OCI-M1 (cell line): Measurements from ENCODE around the gene ANKRD33.
A peak's percentile ranks its signal among the peaks of the same experiment; 100 is the strongest.

ENCODE experiments used
- DNase-seq: peaks from one replicate; lab custom pipeline; 2025; lab: John Stamatoyannopoulos, UW

ANKRD33 gene

DNA sequence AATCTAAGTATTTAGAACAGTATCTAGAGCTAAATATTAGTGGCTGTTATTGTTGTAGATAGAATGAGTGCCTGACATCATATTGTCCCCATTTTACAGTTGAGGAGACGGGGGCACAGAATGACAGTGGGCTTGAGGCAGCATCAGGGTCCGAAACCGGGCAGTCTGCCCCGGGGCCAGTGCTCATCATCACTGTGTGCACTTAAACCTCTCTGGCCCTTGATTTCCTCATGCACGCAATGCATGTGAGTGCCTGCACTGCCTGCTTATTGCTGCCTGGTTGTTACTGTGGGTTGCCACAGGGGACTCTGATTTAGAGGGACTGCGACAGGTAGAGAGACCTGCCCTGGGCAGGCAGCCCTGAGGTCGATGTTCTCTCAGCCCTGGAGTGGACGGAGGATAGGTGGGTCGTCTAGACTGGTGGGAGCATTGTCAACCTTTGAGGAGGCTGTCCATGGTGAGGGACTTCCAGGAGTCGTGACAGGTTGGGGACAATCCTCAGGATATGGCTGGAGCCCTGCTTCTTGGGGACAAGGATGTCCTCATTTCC, 29.2 kb downstream of the ANKRD33 start:
- no peak for DNase-seq

GRCh38 chr12:51917746-51918453, 30.0 kb downstream of the ANKRD33 start:
- DNase-seq, result peak; percentile 73

DNA sequence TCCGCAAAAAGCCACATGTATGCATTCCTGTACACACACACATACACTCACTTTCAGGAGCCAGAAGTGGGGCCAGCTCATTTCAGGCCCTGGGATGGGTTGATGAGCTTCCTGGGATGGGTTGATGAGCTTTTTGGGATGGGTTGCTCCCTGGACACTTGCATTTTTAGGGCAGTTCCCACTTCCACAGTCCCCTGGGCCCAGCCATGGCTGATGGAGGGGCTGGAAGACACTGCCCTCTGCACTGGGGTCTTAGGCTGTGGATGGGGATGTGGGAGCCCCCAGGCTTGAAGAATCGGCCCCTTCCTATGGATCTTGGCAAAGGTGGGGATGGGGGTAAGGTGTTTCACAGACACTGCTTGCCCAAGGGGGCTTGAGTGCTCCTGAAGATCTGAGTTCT, 32.1 kb downstream of the ANKRD33 start:
- no peak for DNase-seq

DNA sequence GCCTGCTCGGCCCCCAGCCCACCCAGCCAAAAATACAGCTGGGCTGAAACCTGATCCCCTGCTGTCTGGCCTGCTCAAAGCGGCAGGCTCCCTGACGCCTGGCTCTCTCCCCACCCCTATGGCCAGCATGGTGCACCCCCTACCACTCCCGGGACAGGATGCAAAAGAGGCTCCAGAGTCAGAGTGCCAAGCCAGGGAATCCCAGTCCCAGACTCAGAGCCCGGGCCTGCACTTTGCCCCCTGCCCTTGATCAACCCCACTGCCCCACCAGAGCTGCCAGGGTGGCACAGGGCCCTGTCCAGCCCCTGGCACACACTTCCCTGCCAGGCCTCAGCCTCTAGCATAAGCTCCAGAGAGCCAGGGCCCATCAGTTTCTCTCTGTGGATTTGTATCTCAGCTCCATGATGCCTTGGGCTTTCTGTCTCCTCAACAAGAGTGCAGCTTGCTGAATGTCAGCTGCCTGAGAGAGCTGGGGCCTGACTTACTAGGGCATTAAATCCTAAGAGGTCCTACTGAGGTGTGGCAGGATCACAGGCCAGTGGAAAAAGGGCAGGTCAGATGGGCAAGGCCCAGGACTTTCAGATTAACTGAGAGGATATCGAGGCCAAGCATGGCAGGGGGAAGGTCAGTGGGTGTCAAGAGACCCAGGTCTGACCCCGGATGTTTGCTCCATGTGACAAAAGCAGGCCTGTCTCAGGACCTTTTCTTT, 33.3 kb downstream of the ANKRD33 start:
- no peak for DNase-seq

- no peak for DNase-seq
Observed at GRCh38 chr12:51922146-51922545, 34.2 kb downstream of the ANKRD33 start.

DNA sequence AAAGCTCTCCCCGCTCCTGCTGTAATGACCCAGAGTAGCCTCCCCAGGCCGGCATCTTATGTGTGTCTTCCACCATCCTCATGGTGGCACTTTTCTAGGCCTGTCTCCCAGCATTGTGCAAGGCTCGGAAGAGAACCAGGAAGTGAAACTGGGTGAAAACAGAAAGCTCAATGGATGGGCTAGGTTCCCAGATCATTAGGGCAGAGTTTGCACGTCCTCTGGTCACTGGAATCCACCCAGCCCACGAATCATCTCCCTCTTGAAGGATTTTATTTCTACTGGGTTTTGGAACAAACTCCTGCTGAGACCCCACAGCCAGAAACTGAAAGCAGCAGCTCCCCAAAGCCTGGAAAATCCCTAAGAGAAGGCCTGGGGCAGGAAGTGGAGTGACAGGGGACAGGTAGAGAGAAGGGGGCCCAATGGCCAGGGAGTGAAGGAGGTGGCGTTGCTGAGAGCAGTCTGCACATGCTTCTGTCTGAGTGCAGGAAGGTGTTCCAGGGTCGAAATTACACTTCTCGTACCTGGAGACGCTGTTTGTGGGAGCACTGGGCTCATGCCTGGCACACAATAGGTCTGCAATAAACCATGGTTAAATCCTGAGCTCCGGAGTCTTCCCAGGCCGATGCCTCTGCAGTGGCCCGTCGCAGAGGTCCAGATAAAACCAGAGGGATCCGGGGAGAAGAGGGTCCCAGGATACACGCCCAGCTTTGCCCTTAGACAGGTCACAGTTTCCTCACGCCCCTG, 35.0 kb downstream of the ANKRD33 start:
- no peak for DNase-seq

DNA sequence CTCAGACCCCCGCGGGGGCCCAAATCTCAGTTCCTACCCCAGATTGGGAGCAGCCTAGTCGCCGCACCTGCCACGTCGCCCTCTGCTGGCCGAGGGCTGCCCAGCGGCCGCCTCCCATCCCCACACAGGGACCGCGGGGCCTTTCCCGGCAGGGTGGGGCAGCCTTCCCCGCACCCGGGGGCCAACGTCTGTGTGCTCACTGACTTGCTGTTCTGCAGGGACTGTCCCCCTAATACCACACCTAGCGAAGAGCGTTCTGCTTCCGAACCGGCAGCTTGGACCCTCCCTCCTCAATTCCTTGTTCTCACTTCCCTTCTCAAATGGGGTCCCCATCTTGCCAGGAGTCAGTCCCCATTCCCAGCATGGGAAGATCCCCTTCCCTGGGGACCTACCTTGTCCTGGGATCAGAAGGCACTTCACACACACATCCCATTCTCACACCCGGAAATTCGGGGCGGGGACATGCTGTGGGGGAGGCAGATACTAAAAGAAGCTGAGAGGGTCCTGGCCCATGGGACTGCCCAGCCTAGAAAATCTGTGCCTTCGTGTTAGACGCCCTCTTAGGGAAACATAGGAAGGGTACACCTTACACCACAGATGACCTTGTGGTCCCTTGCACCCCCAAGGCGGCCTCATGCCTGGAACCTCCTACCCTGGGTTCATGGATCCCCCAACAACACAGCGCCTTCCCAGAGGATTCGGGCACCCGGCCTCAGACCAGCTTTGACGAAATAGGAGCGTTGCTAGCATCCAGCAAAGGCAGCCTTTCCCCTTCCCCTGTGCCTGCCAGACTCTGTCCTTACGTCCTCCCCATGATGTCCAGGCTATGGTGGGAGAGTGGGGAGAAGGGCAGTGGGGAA, 35.8 kb downstream of the ANKRD33 start:
- peak; percentile 62 for DNase-seq

DNA sequence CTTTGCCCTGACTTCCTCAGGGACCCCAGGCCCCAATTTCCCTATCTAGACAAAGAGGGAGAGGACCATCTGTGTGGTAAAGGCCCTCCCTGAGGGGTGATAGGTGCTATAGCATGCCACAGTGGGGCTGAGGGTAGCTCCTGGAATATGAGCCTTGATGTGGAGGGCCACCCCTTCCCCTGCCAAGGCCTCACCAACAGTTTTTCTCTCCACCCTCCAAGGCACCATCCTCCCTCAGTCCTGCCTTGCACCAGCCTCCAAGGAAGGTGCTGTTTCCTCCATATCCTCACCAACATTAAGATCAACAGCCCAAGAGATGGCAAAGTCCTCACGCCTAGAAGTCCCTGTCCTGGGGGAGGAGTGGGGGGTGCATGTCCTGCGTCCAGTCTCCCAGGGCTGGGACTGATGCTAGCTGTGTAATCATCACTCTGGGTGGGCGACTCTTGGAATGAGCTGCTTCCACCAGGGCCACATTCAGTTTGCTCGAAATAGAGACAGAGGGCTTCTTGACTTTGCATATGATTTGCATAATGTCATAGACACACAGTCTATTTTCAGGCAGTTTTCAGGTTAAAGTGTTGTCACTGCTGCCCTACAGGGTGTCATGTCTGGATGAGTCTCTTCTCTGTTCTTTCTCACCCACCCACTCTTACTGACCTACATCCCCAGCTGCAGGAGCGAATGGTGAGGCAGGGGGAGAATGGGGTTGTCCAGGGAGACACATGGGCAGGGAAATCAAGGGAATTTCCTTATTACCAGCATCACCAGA, 36.8 kb downstream of the ANKRD33 start:
- DNase-seq, result no peak

DNA sequence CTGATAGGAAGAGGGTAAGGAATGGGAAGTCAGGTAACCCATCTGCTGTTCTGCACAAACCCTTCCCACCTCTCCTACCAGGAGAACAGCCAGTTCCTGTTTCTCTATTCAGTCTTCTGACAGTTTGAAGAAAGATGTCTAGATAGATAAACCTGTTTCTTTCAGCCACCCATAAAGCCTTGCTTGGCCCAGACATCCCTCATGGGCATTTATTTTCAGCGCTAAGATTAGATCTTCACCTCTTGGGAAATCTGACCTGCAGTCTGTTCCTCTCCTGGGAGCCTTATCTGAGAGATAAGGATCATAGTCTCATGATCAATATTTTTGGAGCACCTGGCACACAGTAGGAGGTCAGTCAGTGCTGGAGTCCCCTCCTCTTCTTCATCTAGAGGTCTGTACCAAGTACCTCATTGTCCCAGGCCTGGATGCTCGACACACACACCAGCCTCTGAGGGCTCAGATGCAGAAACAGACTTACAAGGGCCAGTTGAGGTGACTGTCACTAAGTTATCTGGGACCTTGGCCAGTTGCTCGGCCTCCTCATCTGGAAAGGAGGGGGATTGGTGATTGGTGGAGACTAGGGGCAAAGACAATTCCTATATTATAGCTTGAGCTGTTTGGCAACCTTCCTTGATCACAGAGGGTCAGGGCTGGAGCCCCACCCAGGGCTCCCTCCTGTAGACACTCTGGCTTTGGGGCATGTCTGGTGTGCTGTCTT, 37.6 kb downstream of the ANKRD33 start:
- peak; percentile 46 for DNase-seq

DNA sequence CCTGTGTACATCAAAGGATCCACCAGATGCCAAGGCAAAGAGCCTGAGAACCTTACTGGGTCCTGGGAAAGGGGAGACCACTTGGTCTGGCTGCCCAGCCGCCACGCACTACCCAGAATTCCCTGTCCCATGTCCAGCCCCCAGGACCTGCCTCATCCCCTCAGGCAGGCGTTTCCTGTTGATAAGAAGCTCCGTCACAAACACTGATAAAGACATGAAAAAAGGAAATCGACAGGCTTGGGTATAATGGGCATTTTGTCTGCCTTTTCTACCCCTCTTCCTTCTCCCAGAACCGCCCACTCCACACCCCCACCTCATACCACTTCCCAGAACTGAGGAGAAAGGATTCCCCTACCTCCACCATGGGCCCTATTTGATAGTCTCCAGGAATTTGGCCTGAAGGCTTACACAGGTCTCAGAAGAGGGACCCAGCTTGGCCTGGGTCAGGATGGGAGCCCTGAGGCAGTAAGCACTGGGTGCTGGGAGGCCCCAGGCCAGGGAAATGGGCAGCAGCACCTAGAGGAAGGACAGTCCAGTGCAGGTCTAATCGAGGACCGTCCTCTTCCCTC, 38.2 kb downstream of the ANKRD33 start:
- peak; percentile 90 for DNase-seq

DNA sequence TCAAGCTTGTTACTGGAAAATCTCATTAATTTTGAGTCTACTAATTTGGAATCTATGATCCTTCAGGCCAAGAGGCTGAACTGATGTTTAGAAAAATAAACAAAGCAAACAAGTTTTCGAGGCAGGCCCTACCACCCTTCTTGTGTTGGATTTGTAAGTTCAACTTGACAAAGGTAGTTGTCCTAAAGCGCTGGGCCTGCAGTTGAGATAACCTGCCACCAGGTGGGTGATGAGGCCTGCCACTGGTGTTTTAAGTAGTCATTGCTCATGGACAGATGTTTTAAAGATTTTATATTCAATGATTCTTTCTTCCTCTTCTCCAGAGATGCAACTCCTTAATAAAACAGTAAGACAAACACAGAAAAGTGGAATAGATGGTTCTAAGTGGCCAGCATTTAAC, 38.8 kb downstream of the ANKRD33 start:
- DNase-seq, result peak; percentile 77

DNA sequence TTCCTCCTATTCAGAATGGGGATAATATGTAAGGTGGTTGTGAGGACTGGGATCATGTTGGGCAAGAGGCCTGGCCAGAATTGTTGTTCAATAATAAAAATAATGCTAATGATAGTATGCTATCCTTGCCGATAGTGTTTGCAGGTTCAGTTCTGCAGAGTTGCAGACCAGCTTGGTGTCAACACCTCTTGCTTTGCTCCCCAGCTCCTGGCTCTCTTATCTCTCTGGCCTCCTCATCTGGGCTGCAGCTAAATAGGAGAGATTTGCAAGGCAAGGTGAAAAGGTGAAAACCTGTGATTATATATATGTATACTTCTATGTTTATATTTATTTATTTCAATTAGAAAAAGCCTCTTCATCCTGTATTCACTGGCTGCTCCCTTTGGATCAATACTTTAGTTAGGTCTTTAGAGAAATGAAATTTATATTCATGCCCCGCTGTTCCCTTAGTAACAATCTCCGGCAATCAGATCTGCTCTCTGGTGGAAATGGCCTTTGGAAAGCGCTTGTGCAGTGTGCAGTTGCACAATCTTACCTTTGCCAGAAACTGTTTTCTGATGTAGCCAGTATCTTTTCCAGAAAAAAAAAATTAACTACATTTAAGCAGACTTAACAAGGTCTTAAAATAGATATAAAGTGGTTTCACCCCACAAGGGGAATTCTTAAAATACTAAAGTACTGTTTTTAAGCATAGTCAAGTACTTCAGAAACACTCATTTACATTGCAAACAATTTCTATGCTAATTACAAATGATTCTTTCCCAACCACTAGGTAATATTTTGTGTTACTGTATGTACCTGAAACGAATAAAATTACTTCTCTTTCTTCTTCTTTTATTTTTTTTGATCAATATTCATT, 44.5 kb downstream of the ANKRD33 start:
- DNase-seq, result no peak

GRCh38 chr12:51934080-51934479, 46.2 kb downstream of the ANKRD33 start:
- no peak for DNase-seq

- DNase-seq, result no peak
Observed at GRCh38 chr12:51937926-51938325, 50.0 kb downstream of the ANKRD33 start.

DNA sequence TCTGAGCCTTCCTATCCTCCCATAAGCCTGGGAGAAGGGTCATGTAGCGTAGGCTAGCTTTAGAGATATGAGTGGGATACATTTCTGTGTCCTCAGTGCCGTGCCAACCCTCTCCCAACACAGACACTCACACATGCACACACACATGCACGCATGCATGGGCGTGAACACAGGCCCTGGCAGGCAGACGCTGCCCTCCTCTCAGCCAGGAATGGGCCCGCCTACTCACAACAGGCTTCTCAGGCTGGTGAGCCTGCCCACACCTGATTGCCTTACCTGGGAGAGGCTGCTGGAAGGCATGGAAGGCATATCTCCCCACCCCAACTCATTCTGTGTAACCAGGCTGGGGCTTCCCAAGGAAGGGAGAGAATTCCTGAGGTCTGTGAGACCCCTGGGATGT, 50.8 kb downstream of the ANKRD33 start:
- DNase-seq, result no peak

DNA sequence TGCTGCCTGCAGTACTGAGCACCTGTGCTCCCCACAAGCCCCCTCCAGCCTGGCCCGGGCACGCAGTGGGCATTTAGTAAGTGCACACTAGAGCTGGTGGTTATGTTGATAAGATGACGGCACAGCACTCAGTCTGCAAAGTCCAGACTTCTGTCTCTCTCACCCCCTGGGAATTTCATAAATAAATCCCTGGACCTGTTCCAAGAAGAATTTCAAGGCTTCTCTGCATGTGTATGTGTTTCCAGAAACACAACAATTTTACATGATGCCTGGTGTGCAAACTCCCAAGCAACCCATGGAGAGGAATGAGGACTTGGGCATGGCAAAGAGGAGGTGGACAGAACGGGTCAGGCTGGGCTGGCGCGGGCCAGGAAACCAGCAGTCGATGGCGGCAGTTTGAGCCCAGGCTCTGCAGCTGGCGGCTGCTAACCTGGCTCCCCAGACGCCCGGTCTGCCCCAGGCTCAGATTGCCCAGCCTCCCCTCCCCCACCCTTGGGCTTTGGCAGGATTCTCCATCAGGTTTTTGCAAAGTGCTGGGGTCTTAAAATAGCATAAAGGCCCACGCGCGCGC, 53.2 kb downstream of the ANKRD33 start:
- no peak for DNase-seq
